NCI-H2196 (cell line): ENCODE data around the gene SAMD3.
"Not testable (repeated sequence)": the region's sequence is repeated elsewhere in the genome, so short reads cannot be mapped to it uniquely, and the experiment has no call there.

Experiments used
- DNase-seq: peaks from one replicate; lab custom pipeline; 2025; ENCODE audit not compliant: unreplicated experiment; lab: John Stamatoyannopoulos, UW

Gene SAMD3

GRCh38 chr6:130222775-130223174 lies at the start of gene SAMD3:
TSS of gene SAMD3 (minus strand) at chr6:130222951. CDS start at chr6:130215273, 7,678 bp downstream.
- DNase-seq: no peak

GRCh38 chr6:130269969-130270635 lies 47.4 kb upstream of the SAMD3 start:
- DNase-seq: no peak

- DNase-seq: not testable (repeated sequence)
These were observed 42.8 kb upstream of the SAMD3 start for GRCh38 chr6:130265553-130265952.

GRCh38 chr6:130262008-130262407 lies 39.3 kb upstream of the SAMD3 start:
- DNase-seq: no peak

- not testable (repeated sequence) for DNase-seq
These were observed 38.8 kb upstream of the SAMD3 start for GRCh38 chr6:130261558-130261957.

- DNase-seq: not testable (repeated sequence)
These were observed 38.0 kb upstream of the SAMD3 start for GRCh38 chr6:130260614-130261241.

GRCh38 chr6:130260050-130260462 lies 37.3 kb upstream of the SAMD3 start:
- not testable (repeated sequence) for DNase-seq

- DNase-seq: no peak
These were observed 36.8 kb upstream of the SAMD3 start for GRCh38 chr6:130259557-130259956.

GRCh38 chr6:130259140-130259539 lies 36.4 kb upstream of the SAMD3 start:
- no peak for DNase-seq

GRCh38 chr6:130252527-130253237 lies 29.9 kb upstream of the SAMD3 start:
- DNase-seq: no peak

- no peak for DNase-seq
These were observed 22.5 kb upstream of the SAMD3 start for GRCh38 chr6:130245267-130245666.

GRCh38 chr6:130244728-130245127 lies 22.0 kb upstream of the SAMD3 start:
- DNase-seq: no peak

GRCh38 chr6:130240232-130240631 lies 17.5 kb upstream of the SAMD3 start:
- DNase-seq: no peak

GRCh38 chr6:130239755-130240154 lies 17.0 kb upstream of the SAMD3 start:
- DNase-seq: no peak

GRCh38 chr6:130233330-130233729 lies 10.6 kb upstream of the SAMD3 start:
- DNase-seq: no peak

GRCh38 chr6:130230531-130230930 lies 7.8 kb upstream of the SAMD3 start:
- not testable (repeated sequence) for DNase-seq

GRCh38 chr6:130229645-130230044 lies 6.9 kb upstream of the SAMD3 start:
- no peak for DNase-seq

GRCh38 chr6:130223508-130223907 lies 757 bp upstream of the SAMD3 start:
- no peak for DNase-seq

- no peak for DNase-seq
These were observed 4.6 kb downstream of the SAMD3 start for GRCh38 chr6:130218134-130218533.

GRCh38 chr6:130216620-130217019 lies 6.1 kb downstream of the SAMD3 start:
- no peak for DNase-seq

- DNase-seq: no peak
These were observed 7.2 kb downstream of the SAMD3 start for GRCh38 chr6:130215526-130215925.
